Measurements from ENCODE around the gene DLEC1. TPM values are rescaled to one million over a fixed set of nuclear protein-coding genes. Genes with fewer than 3 reads are reported as not detected.

Gene DLEC1
- total RNA-seq, 1 experiment from 2014 or later = not detected

- CTCF ChIA-PET = no interaction called here
- no peak for DNase-seq (ENCODE audit: low read depth, low spot score)
Observed at GRCh38 chr3:37990527-37990926, 48.5 kb upstream of the DLEC1 start, which contains the start of gene VILL. VILL (plus strand) TSS chr3:37990786; CDS start chr3:37993673, 2,887 bp downstream.

GRCh38 chr3:37991109-37991508, 47.9 kb upstream of the DLEC1 start:
- ChIA-PET CTCF (no interaction called here), POLR2A (no interaction called here)
- ATAC-seq (no peak), DNase-seq (ENCODE audit: low read depth, low spot score) (no peak)
- in situ Hi-C loops (cut with HindIII; ENCODE audit: low pct_unique_long_range_greater_than_20kb, low sequenced_read_pairs) = no loop called here
- H3K27ac ChIP-seq (ENCODE audit: low read length) = no peak overlapping the region
- intact Hi-C loops (cut with micrococcal nuclease; ENCODE audit: unreplicated experiment) = no loop called here
- no TSS peak for BruUV-seq (replicated peaks)
- H3K4me1 ChIP-seq (ENCODE audit: control insufficient read depth, insufficient read depth, low read length) = 0 out of 2 replicates have a peak, but pooled peaks cover 3% of the 10 kb centered on the region
- no peaks in the 10 kb centered on the region for H3K27me3 ChIP-seq (ENCODE audit: control insufficient read depth, insufficient read depth, low read length)
- no peak overlapping the region for H3K4me3 ChIP-seq (ENCODE audit: low read depth in 2 of 2, low read length in 2 of 2)
- H3K9me3 ChIP-seq (ENCODE audit: control insufficient read depth, insufficient read depth, low read depth, low read length) = no peaks in the 10 kb centered on the region
- no peak for TF ChIP-seq SIN3A (IDR thresholded peaks at IDR 0.05; ENCODE audit: borderline replicate concordance, insufficient read depth, low read depth, low read length)
- no peak for TF ChIP-seq POLR2AphosphoS5 (IDR thresholded peaks at IDR 0.05; ENCODE audit: low read depth, low read length)
- TF ChIP-seq REST (IDR thresholded peaks at IDR 0.05; ENCODE audit: insufficient read depth in 1 of 2, low read depth in 2 of 2, low read length in 1 of 2) = no peak
- TF ChIP-seq CTCF (IDR thresholded peaks at IDR 0.05) = no peak
- no peak for TF ChIP-seq TCF7L2 (IDR thresholded peaks at IDR 0.05; ENCODE audit: low read depth, low read length)
- H3K36me3 ChIP-seq (ENCODE audit: control insufficient read depth, insufficient read depth, low read length) = no peaks in the 10 kb centered on the region

More at GRCh38 chr3:37990527-37990926, 48.5 kb upstream of the DLEC1 start, which contains the start of gene VILL:
- ATAC-seq = no peak
- Histone ChIP-seq H3K27me3 (ENCODE audit: control insufficient read depth, insufficient read depth, low read length) (no peaks in the 10 kb centered on the region), H3K36me3 (ENCODE audit: control insufficient read depth, insufficient read depth, low read length) (no peaks in the 10 kb centered on the region), H3K4me3 (ENCODE audit: low read depth in 2 of 2, low read length in 2 of 2) (no peak within 1 kb of the TSS), H3K9me3 (ENCODE audit: control insufficient read depth, insufficient read depth, low read depth, low read length) (no peaks in the 10 kb centered on the region), H3K4me1 (ENCODE audit: control insufficient read depth, insufficient read depth, low read length) (0 out of 2 replicates have a peak, but pooled peaks cover 3% of the 10 kb centered on the region), H3K27ac (ENCODE audit: low read length) (no peak within 1 kb of the TSS)
- TF ChIP-seq CTCF (IDR thresholded peaks at IDR 0.05) (no peak), TCF7L2 (IDR thresholded peaks at IDR 0.05; ENCODE audit: low read depth, low read length) (no peak), REST (IDR thresholded peaks at IDR 0.05; ENCODE audit: insufficient read depth in 1 of 2, low read depth in 2 of 2, low read length in 1 of 2) (no peak), POLR2AphosphoS5 (IDR thresholded peaks at IDR 0.05; ENCODE audit: low read depth, low read length) (no peak), SIN3A (IDR thresholded peaks at IDR 0.05; ENCODE audit: borderline replicate concordance, insufficient read depth, low read depth, low read length) (no peak)
- intact Hi-C loops (cut with micrococcal nuclease; ENCODE audit: unreplicated experiment) = no loop called here
- in situ Hi-C loops (cut with HindIII; ENCODE audit: low pct_unique_long_range_greater_than_20kb, low sequenced_read_pairs) = no loop called here
- no TSS peak for BruUV-seq (replicated peaks)
- POLR2A ChIA-PET = no interaction called here
